Osteocyte (in vitro differentiated cells): ENCODE data around the gene RTKN2. TPM values are rescaled to one million over a fixed set of nuclear protein-coding genes. Genes with fewer than 3 reads are reported as not detected.
"Not testable (repeated sequence)": the region's sequence is repeated elsewhere in the genome, so short reads cannot be mapped to it uniquely, and the experiment has no call there.

Source experiments
- DNase-seq: peaks from one replicate; pipeline ENCODE4 v3.0.0; 2021; ENCODE audit warnings: mixed read lengths; ENCODE audit not compliant: unreplicated experiment; ENCODE audit errors: extremely low spot score
- H3K27ac Mint-ChIP-seq: one replicate; pipeline ENCODE4 v1.8.0; 2021; ENCODE audit warnings: mild to moderate bottlenecking, mixed read lengths; ENCODE audit not compliant: unreplicated experiment
- H3K27me3 Mint-ChIP-seq: one replicate; pipeline ENCODE4 v1.8.0; 2021; ENCODE audit warnings: mixed read lengths; ENCODE audit not compliant: unreplicated experiment
- H3K36me3 Mint-ChIP-seq: one replicate; pipeline ENCODE4 v1.8.0; 2021; ENCODE audit warnings: mixed read lengths; ENCODE audit not compliant: unreplicated experiment
- H3K4me1 Mint-ChIP-seq: one replicate; pipeline ENCODE4 v1.8.0; 2021; ENCODE audit warnings: mixed read lengths; ENCODE audit not compliant: unreplicated experiment
- H3K4me3 Mint-ChIP-seq: one replicate; pipeline ENCODE4 v1.8.0; 2021; ENCODE audit warnings: mild to moderate bottlenecking, moderate library complexity, mixed read lengths; ENCODE audit not compliant: unreplicated experiment
- H3K9me3 Mint-ChIP-seq: one replicate; pipeline ENCODE4 v1.8.0; 2021; ENCODE audit warnings: mixed read lengths; ENCODE audit not compliant: unreplicated experiment
- CTCF ChIP-seq: fragments of 200-600 bp; sonication (generic); IDR thresholded peaks from 2 replicates; pipeline ENCODE4 v1.5.0; 2021; ENCODE audit warnings: antibody characterized with exemption, mild to moderate bottlenecking, moderate library complexity
- total RNA-seq: library from RNA; stranded (reverse); gene quantifications from 2 replicates; pipeline ENCODE4 v1.2.1, GENCODE V29; 2021

RTKN2 gene
- total RNA-seq, 1 donor from 2014 or later, result 2.4 TPM

DNA sequence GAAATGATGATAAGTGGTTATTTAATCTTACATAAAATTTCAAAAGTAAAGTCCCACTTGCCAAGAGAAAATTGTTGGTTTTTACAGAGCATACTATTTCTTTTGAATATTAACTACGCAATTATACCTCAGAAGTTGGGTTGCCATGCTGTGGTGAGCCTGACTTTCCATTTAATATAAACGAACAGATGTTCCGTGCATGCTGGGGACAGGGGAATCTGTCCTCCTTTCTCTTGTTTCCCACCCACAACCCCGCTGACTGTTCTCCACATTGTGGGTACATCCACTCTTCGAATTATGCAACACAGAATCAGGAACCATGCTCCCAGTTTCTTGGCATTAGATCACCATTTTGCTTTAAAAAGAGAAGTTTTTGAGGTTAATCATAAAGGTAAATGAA is 29.2 kb upstream of the RTKN2 start:
- H3K4me1 Mint-ChIP-seq, result no peaks in the 10 kb centered on the region
- peaks cover 42% of the 10 kb centered on the region for H3K27me3 Mint-ChIP-seq
- no peak overlapping the region for H3K27ac Mint-ChIP-seq
- no peaks in the 10 kb centered on the region for H3K36me3 Mint-ChIP-seq
- DNase-seq, result no peak
- no peak for TF ChIP-seq CTCF
- H3K4me3 Mint-ChIP-seq, result no peak overlapping the region
- H3K9me3 Mint-ChIP-seq, result no peaks in the 10 kb centered on the region

GRCh38 chr10:62284221-62284620 is 15.6 kb upstream of the RTKN2 start:
- Mint-ChIP-seq H3K27me3 (peaks cover 10% of the 10 kb centered on the region), H3K9me3 (no peaks in the 10 kb centered on the region), H3K4me1 (peaks cover under 1% of the 10 kb centered on the region), H3K4me3 (no peak overlapping the region), H3K27ac (no peak overlapping the region), H3K36me3 (no peaks in the 10 kb centered on the region)
- DNase-seq, result no peak
- no peak for TF ChIP-seq CTCF

GRCh38 chr10:62281348-62281747 is 12.7 kb upstream of the RTKN2 start:
- peaks cover 16% of the 10 kb centered on the region for H3K4me1 Mint-ChIP-seq
- not testable (repeated sequence) for H3K4me3 Mint-ChIP-seq, DNase-seq, H3K27ac Mint-ChIP-seq, H3K27me3 Mint-ChIP-seq, H3K9me3 Mint-ChIP-seq, H3K36me3 Mint-ChIP-seq

DNA sequence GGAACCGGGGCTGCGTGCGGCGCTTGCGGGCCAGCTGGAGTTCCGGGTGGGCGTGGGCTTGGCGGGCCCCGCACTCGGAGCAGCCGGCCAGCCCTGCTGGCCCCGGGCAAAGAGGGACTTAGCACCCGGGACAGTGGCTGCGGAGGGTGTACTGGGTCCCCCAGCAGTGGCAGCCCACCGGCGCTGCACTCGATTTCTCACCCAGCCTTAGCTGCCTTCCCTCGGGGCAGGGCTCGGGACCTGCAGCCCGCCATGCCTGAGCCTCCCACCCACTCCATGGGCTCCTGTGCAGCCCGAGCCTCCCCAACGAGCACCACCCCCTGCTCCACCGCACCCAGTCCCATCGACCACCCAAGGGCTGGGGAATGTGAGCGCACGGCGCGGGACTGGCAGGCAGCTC is 11.7 kb upstream of the RTKN2 start:
- H3K9me3 Mint-ChIP-seq, H3K27me3 Mint-ChIP-seq, H3K36me3 Mint-ChIP-seq, H3K4me3 Mint-ChIP-seq, H3K27ac Mint-ChIP-seq, DNase-seq: not testable (repeated sequence)
- H3K4me1 Mint-ChIP-seq, result peaks cover 16% of the 10 kb centered on the region

DNA sequence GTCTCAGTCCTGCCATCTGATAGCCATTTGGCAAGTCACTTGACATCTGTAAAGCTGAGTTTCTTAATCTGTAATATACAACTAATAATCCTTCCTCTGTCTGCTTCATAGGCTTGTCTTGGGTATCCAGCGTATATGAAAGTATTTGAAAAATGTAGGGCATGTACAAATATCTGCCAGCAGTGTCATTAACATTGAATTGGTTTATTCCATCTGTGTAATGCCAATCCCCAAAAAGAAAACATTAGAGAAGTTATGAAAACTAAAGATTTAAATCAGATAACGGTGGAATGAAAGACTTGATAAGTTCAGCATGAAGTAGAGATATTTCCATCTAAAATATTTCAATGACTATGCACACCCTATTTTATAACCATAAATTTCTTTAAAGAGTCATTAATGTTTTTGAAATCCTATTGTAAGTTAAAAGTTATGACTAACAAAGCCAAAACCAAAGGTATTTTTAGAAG is 9.8 kb upstream of the RTKN2 start:
- Mint-ChIP-seq H3K36me3 (no peaks in the 10 kb centered on the region), H3K27ac (peak overlapping the region; percentile 43), H3K4me3 (no peak overlapping the region), H3K27me3 (no peaks in the 10 kb centered on the region), H3K4me1 (peaks cover 16% of the 10 kb centered on the region), H3K9me3 (no peaks in the 10 kb centered on the region)
- no peak for DNase-seq
- TF ChIP-seq CTCF, result no peak

DNA sequence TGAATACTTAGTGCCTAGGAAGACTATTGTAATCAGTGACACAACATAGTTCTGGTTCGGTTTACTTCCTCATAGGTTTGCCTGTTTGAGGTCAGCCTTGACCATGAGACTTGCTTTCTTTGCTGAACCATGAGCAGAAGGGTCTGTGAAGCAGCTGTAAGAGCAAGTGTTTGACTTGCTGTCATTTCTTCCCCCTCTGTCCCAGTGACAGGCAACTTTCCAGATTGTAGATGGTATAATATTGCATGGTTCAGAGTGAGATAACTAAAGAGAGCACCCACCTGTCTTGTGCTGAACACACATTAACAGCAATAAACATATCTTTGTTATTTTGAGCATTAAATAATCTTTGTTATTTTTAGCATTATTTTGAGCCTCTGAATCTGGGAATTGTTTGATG is 9.3 kb upstream of the RTKN2 start:
- H3K4me1 Mint-ChIP-seq, result peaks cover 16% of the 10 kb centered on the region
- TF ChIP-seq CTCF, result no peak
- DNase-seq, result no peak
- no peaks in the 10 kb centered on the region for H3K9me3 Mint-ChIP-seq
- no peaks in the 10 kb centered on the region for H3K27me3 Mint-ChIP-seq
- H3K27ac Mint-ChIP-seq, result no peak overlapping the region
- no peaks in the 10 kb centered on the region for H3K36me3 Mint-ChIP-seq
- no peak overlapping the region for H3K4me3 Mint-ChIP-seq
